Tibial artery (tissue), 4 donors: ENCODE measurements around the gene CMTM4.
"Not testable (repeated sequence)": the region's sequence is repeated elsewhere in the genome, so short reads cannot be mapped to it uniquely, and the experiment has no call there.

Experiments
- DNase-seq, 2 donors: peaks; one replicate each; pipeline ENCODE4 v3.0.0-alpha.2; 2019
- H3K27ac ChIP-seq, 2 donors: fragments of 200-600 bp; sonication (generic) in 1 of 2; 1 replicate in 1 of 2; 2 replicates in 1 of 2; pipeline ENCODE4 v1.5.1; 2018 to 2019; ENCODE audit warnings: mild to moderate bottlenecking in 1 of 2
- H3K27me3 ChIP-seq, 2 donors: fragments of 200-600 bp; sonication (generic) in 1 of 2; one replicate each; pipeline versions ENCODE4 v1.5.1 to v1.6.0; 2016 to 2019
- H3K36me3 ChIP-seq, 3 donors: fragments of 200-600 bp; sonication (generic) in 2 of 3; one replicate each; pipeline ENCODE4 v1.5.1; 2016 to 2019; ENCODE audit warnings: mild to moderate bottlenecking in 2 of 3
- H3K4me1 ChIP-seq, 4 donors: fragments of 200-600 bp; sonication (generic) in 2 of 4; 1 replicate in 3 of 4; 2 replicates in 1 of 4; pipeline ENCODE4 v1.5.1; 2016 to 2019
- H3K4me3 ChIP-seq, 2 donors: fragments of 200-600 bp; sonication (generic) in 1 of 2; 1 replicate in 1 of 2; 2 replicates in 1 of 2; pipeline ENCODE4 v1.5.1; 2018 to 2019; ENCODE audit warnings: mild to moderate bottlenecking in 2 of 2
- H3K9me3 ChIP-seq, 3 donors: fragments of 200-600 bp; sonication (generic) in 1 of 3; one replicate each; pipeline ENCODE4 v1.5.1; 2016 to 2019
- CTCF ChIP-seq, 2 experiments: fragments of 200-600 bp in 1 of 2; fragments of 450-650 bp in 1 of 2; IDR thresholded peaks; one replicate each; pipeline ENCODE4 v1.5.1; 2017 to 2019; ENCODE audit warnings: antibody characterized with exemption in 2 of 2, mild to moderate bottlenecking in 1 of 2, moderate library complexity in 1 of 2
- intact Hi-C: fragments of 100-400 bp; cut with DNase I; formaldehyde crosslinking; loops from one replicate; pipeline ENCODE4 v1.15.0; 2023; ENCODE audit warnings: low total_unique reads

CMTM4 gene

GRCh38 chr16:66629856-66630255 lies 66.7 kb downstream of the CMTM4 start:
- intact Hi-C loops: no loop called here
- no peak for TF ChIP-seq CTCF (IDR thresholded peaks at IDR 0.05)
- Histone ChIP-seq H3K27me3 (no peaks in the 10 kb centered on the region), H3K9me3 (no peaks in the 10 kb centered on the region), H3K36me3 (peaks cover 0 to 6% (median 0%) of the 10 kb centered on the region in 3 donors), H3K4me1 (no peaks in the 10 kb centered on the region), H3K4me3 (no peak overlapping the region), H3K27ac (no peak overlapping the region)
- no peak for DNase-seq

GRCh38 chr16:66627611-66628378 lies 68.7 kb downstream of the CMTM4 start:
- DNase-seq: peak in 1 of 2 donors; percentile 39
- H3K4me1 ChIP-seq, H3K36me3 ChIP-seq, H3K4me3 ChIP-seq, H3K9me3 ChIP-seq, H3K27ac ChIP-seq, intact Hi-C loops, H3K27me3 ChIP-seq: not testable (repeated sequence)

GRCh38 chr16:66623755-66624154 lies 72.8 kb downstream of the CMTM4 start:
- TF ChIP-seq CTCF (IDR thresholded peaks at IDR 0.05): no peak
- Histone ChIP-seq H3K27me3 (no peaks in the 10 kb centered on the region), H3K27ac (no peak overlapping the region), H3K4me1 (peaks cover 0 to 10% (median 6%) of the 10 kb centered on the region in 4 donors), H3K4me3 (no peak overlapping the region), H3K36me3 (peaks cover 0 to 23% (median 9%) of the 10 kb centered on the region in 3 donors), H3K9me3 (no peaks in the 10 kb centered on the region)
- DNase-seq: no peak
- intact Hi-C loops: no loop called here

- Histone ChIP-seq H3K36me3 (peaks cover 0 to 23% (median 9%) of the 10 kb centered on the region in 3 donors), H3K27ac (no peak overlapping the region), H3K4me3 (no peak overlapping the region), H3K9me3 (no peaks in the 10 kb centered on the region), H3K27me3 (no peaks in the 10 kb centered on the region), H3K4me1 (peaks cover 0 to 18% (median 10%) of the 10 kb centered on the region in 4 donors)
- peak in 1 of 2 donors; percentile 17 for DNase-seq
- no peak for TF ChIP-seq CTCF (IDR thresholded peaks at IDR 0.05)
- intact Hi-C loops: no loop called here
Measured at GRCh38 chr16:66622863-66623262, 73.7 kb downstream of the CMTM4 start.

GRCh38 chr16:66621973-66622372 lies 74.6 kb downstream of the CMTM4 start:
- Histone ChIP-seq H3K4me1 (peaks cover 0 to 18% (median 11%) of the 10 kb centered on the region in 4 donors), H3K4me3 (no peak overlapping the region), H3K27me3 (no peaks in the 10 kb centered on the region), H3K9me3 (no peaks in the 10 kb centered on the region), H3K36me3 (peaks cover 0 to 23% (median 9%) of the 10 kb centered on the region in 3 donors), H3K27ac (no peak overlapping the region)
- no peak for TF ChIP-seq CTCF (IDR thresholded peaks at IDR 0.05)
- DNase-seq: no peak
- intact Hi-C loops: no loop called here

- no peaks in the 10 kb centered on the region for H3K9me3 ChIP-seq
- peaks cover 0 to 27% (median 9%) of the 10 kb centered on the region in 3 donors for H3K36me3 ChIP-seq
- intact Hi-C loops: no loop called here
- no peaks in the 10 kb centered on the region for H3K27me3 ChIP-seq
- peak in 1 of 2 donors; percentile 40 for DNase-seq
- TF ChIP-seq CTCF (IDR thresholded peaks at IDR 0.05): no peak
- H3K4me3 ChIP-seq: no peak overlapping the region
- no peak overlapping the region for H3K27ac ChIP-seq
- peaks cover 0 to 18% (median 11%) of the 10 kb centered on the region in 4 donors for H3K4me1 ChIP-seq
Measured at GRCh38 chr16:66620429-66620795, 76.1 kb downstream of the CMTM4 start.
